Upper lobe of left lung (tissue), 4 donors: ENCODE results near the gene SPSB1.

Source experiments
- CTCF ChIP-seq, 6 experiments: fragments of 450-650 bp in 4 of 6; fragments of 200-600 bp in 2 of 6; sonication (generic) in 2 of 6; IDR thresholded peaks; one replicate each; pipeline ENCODE4 v1.5.1; 2016 to 2019; ENCODE audit warnings: antibody characterized with exemption in 6 of 6
- POLR2A ChIP-seq, 4 donors: fragments of 450-650 bp; IDR thresholded peaks; one replicate each; pipeline ENCODE4 v1.5.1; 2016 to 2017; ENCODE audit warnings: antibody characterized with exemption in 4 of 4, mild to moderate bottlenecking in 2 of 4
- POLR2AphosphoS5 ChIP-seq, 2 donors: sonication (generic); formaldehyde crosslinking; IDR thresholded peaks; one replicate each; pipeline ENCODE4 v1.5.1; 2017; ENCODE audit warnings: antibody characterized with exemption in 2 of 2

- no peak for TF ChIP-seq CTCF (IDR thresholded peaks at IDR 0.05)
- peak in 1 of 2 donors; percentile 38 for TF ChIP-seq POLR2AphosphoS5 (IDR thresholded peaks at IDR 0.05)
- TF ChIP-seq POLR2A (IDR thresholded peaks at IDR 0.05) = no peak
Measured at GRCh38 chr1:9413071-9413876, 120.6 kb downstream of the SPSB1 start.
